Natural killer cell (primary cell): ENCODE data around the gene RHOF. TPM values are rescaled to one million over a fixed set of nuclear protein-coding genes. Genes with fewer than 3 reads are reported as not detected.

Experiments used
- ATAC-seq, 3 donors: fragments of 150-1000 bp in 2 of 3; fragments of 200-7000 bp in 1 of 3; cut with Tn5 transposase; 1 replicate in 1 of 3; 2 replicates in 2 of 3; pipeline ENCODE4 v1.10.0; 2021; ENCODE audit warnings: mild to moderate bottlenecking in 2 of 3, moderate library complexity in 2 of 3
- DNase-seq, 2 donors: peaks; one replicate each; pipeline versions ENCODE4 v3.0.0 to v3.0.0-alpha.2; 2013 to 2021; ENCODE audit warnings: mixed read lengths in 1 of 2
- H3K27ac ChIP-seq: one replicate; pipeline ENCODE4 v1.5.1; 2013; ENCODE audit warnings: mild to moderate bottlenecking, low read length
- H3K27me3 ChIP-seq: one replicate; pipeline ENCODE4 v1.6.1; 2013; ENCODE audit warnings: low read length; ENCODE audit not compliant: control insufficient read depth, insufficient read depth
- H3K36me3 ChIP-seq: one replicate; pipeline ENCODE4 v1.6.1; 2013; ENCODE audit warnings: low read length; ENCODE audit not compliant: control insufficient read depth, insufficient read depth
- H3K4me1 ChIP-seq: one replicate; pipeline ENCODE4 v1.6.1; 2013; ENCODE audit warnings: low read length; ENCODE audit not compliant: control insufficient read depth, insufficient read depth
- H3K4me3 ChIP-seq: one replicate; pipeline ENCODE4 v1.5.1; 2013; ENCODE audit warnings: low read length
- H3K9me3 ChIP-seq: one replicate; pipeline ENCODE4 v1.6.1; 2013; ENCODE audit warnings: low read length; ENCODE audit not compliant: control insufficient read depth, insufficient read depth
- H3K27ac Mint-ChIP-seq, 2 donors: one replicate each; pipeline ENCODE4 v1.8.0; 2022; ENCODE audit warnings: mild to moderate bottlenecking in 2 of 2, mixed read lengths in 2 of 2, moderate library complexity in 1 of 2
- H3K27me3 Mint-ChIP-seq, 2 donors: one replicate each; pipeline ENCODE4 v1.8.0; 2022; ENCODE audit warnings: low read depth in 2 of 2, mixed read lengths in 2 of 2
- H3K36me3 Mint-ChIP-seq: one replicate; pipeline ENCODE4 v1.8.0; 2022; ENCODE audit warnings: mixed read lengths
- H3K4me1 Mint-ChIP-seq, 2 donors: one replicate each; pipeline ENCODE4 v1.8.0; 2022; ENCODE audit warnings: mixed read lengths in 2 of 2
- H3K4me3 Mint-ChIP-seq: one replicate; pipeline ENCODE4 v1.8.0; 2022; ENCODE audit warnings: mild to moderate bottlenecking, moderate library complexity, mixed read lengths
- H3K9me3 Mint-ChIP-seq, 2 donors: one replicate each; pipeline ENCODE4 v1.8.0; 2022; ENCODE audit warnings: mixed read lengths in 2 of 2
- CTCF ChIP-seq: fragments of 200-600 bp; IDR thresholded peaks from one replicate; pipeline ENCODE4 v1.8.0; 2022; ENCODE audit warnings: antibody characterized with exemption
- WGBS: methylation state at CpG from one replicate; pipeline ENCODE4 v1.1.7; 2013; ENCODE audit warnings: missing lambda C conversion rate; ENCODE audit not compliant: insufficient coverage; 5-methylcytosine and 5-hydroxymethylcytosine counted together
- intact Hi-C: fragments of 100-400 bp; cut with micrococcal nuclease; formaldehyde crosslinking; loops from one replicate; pipeline ENCODE4 v1.14.2; 2022
- total RNA-seq, 4 donors: library from RNA; stranded (reverse); fragments of 120-200 nt in 1 of 4; gene quantifications; one replicate each; pipeline versions ENCODE4 v1.2.3 to v1.2.4, GENCODE V29; 2013 to 2022

RHOF gene
- total RNA-seq, 3 donors from 2014 or later (not counting 1 experiment from before 2014, with no cell fraction given): 146 to 201 (median 177) TPM

- no peak for ATAC-seq
- H3K4me1 Mint-ChIP-seq: peaks cover 38 to 55% of the 10 kb centered on the region in 2 donors
These were observed 13.1 kb downstream of the RHOF start for GRCh38 chr12:121780429-121780828.

GRCh38 chr12:121779422-121779895 lies 14.0 kb downstream of the RHOF start:
- Mint-ChIP-seq H3K4me3 (no peak overlapping the region), H3K27ac (peak overlapping the region; percentile 75 to 100), H3K36me3 (no peaks in the 10 kb centered on the region), H3K9me3 (no peaks in the 10 kb centered on the region), H3K27me3 (no peaks in the 10 kb centered on the region), H3K4me1 (peaks cover 31 to 50% of the 10 kb centered on the region in 2 donors)
- peaks cover 39% of the 10 kb centered on the region for H3K36me3 ChIP-seq
- WGBS: 97% methylated on average over 17 of the region's 17 CpGs
- no peak for DNase-seq
- H3K27ac ChIP-seq: no peak overlapping the region
- intact Hi-C loops: loop anchor here (5.0 kb wide), 1 partner anchor 33 kb away; no protein-coding TSS in a partner anchor
- no peak overlapping the region for H3K4me3 ChIP-seq
- no peaks in the 10 kb centered on the region for H3K9me3 ChIP-seq
- ATAC-seq: no peak
- H3K27me3 ChIP-seq: no peaks in the 10 kb centered on the region
- TF ChIP-seq CTCF: no peak
- H3K4me1 ChIP-seq: peaks cover 55% of the 10 kb centered on the region

More at GRCh38 chr12:121780429-121780828, 13.1 kb downstream of the RHOF start:
- Histone ChIP-seq H3K27me3 (no peaks in the 10 kb centered on the region), H3K27ac (no peak overlapping the region), H3K36me3 (peaks cover 43% of the 10 kb centered on the region), H3K9me3 (no peaks in the 10 kb centered on the region), H3K4me3 (no peak overlapping the region), H3K4me1 (peaks cover 65% of the 10 kb centered on the region)
- 95% methylated on average over 11 of the region's 11 CpGs for WGBS
- Mint-ChIP-seq H3K4me3 (no peak overlapping the region), H3K27ac (peak overlapping the region; percentile 100), H3K9me3 (no peaks in the 10 kb centered on the region), H3K27me3 (no peaks in the 10 kb centered on the region), H3K36me3 (no peaks in the 10 kb centered on the region)
- no peak for DNase-seq
- intact Hi-C loops: no loop called here
- no peak for TF ChIP-seq CTCF

- Mint-ChIP-seq H3K27ac (peak overlapping the region; percentile 75 to 100), H3K9me3 (no peaks in the 10 kb centered on the region), H3K4me3 (no peak overlapping the region), H3K4me1 (peaks cover 24 to 45% of the 10 kb centered on the region in 2 donors), H3K27me3 (no peaks in the 10 kb centered on the region), H3K36me3 (no peaks in the 10 kb centered on the region)
- no peak overlapping the region for H3K4me3 ChIP-seq
- 82% methylated on average over 17 of the region's 17 CpGs for whole genome bisulfite sequencing
- H3K9me3 ChIP-seq: no peaks in the 10 kb centered on the region
- no peak for TF ChIP-seq CTCF
- DNase-seq: peak in 1 of 2 donors; percentile 11
- peaks cover 48% of the 10 kb centered on the region for H3K4me1 ChIP-seq
- no peaks in the 10 kb centered on the region for H3K27me3 ChIP-seq
- intact Hi-C loops: loop anchor here (5.0 kb wide), 1 partner anchor 34 kb away; no protein-coding TSS in a partner anchor
- peaks cover 39% of the 10 kb centered on the region for H3K36me3 ChIP-seq
- no peak for ATAC-seq
- H3K27ac ChIP-seq: no peak overlapping the region
These were observed 14.7 kb downstream of the RHOF start for GRCh38 chr12:121778567-121779421.
